ENCODE measurements around the gene EIF4ENIF1. TPM values are rescaled to one million over a fixed set of nuclear protein-coding genes. Genes with fewer than 3 reads are reported as not detected.

EIF4ENIF1 gene
- total and polyA plus RNA-seq, 9 of the 15 experiments (the other 6 are each of a cell fraction or from before 2014, with no cell fraction given), result 2.5 to 24.9 (median 15.8) TPM

DNA sequence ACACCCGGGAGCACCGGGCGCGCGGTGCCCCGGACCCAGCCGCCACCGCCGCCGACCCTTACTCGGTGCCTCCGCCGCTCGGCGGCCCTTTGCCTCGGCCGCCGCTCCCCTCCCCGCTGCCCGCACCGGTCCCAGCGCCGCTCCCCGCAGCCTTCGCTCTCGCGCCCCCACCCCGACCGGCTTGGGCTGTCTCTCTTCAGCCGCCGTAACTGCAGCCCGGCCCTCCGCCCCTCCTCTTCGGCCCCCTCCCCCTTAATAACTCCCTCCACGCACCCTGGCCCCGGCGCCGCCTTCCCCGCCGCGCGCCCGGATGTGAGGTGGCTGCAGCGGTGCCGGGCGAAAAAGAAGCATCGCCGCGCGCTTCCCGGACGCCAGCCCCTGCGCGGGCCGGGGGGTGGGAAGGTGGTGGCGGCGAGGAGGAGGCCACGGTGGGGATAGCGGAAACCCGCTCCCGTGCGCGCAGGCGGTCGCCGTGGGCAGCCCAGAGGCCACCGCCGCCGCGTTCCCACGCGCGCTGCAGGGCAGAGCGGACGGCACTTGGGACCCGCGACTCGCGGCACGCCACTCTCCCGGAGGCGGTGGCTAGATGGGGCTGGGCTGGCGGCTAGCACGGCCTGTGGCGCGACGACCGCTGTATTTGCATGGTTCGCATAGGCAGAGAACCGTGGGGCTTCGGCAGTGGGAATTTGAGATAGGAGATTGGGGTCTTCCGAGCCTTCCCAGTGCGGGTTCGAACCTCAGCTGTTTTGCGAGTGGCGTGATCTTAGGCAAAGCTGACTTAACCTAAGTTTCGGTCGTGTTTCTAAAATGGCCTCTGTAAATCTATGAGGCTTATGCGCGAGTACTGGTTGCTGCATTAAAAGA lies at the start of gene EIF4ENIF1 (continued):
- TF ChIP-seq ZBTB40 (IDR thresholded peaks at IDR 0.05), result no peak
- TF ChIP-seq ZBTB40 (CRISPR knock-in tag; IDR thresholded peaks at IDR 0.05), result no peak
- no peak for TF ChIP-seq BACH1 (tag; IDR thresholded peaks at IDR 0.05)
- no peak for TF ChIP-seq ARHGAP35 (IDR thresholded peaks at IDR 0.05; ENCODE audit: partially characterized antibody)
- TF ChIP-seq BRF2 (IDR thresholded peaks at IDR 0.05; ENCODE audit: borderline replicate concordance, insufficient read depth, insufficient read length), result no peak
- TF ChIP-seq JUN (IDR thresholded peaks at IDR 0.05; ENCODE audit: borderline replicate concordance, low read depth, low read length), result no peak
- no peak for TF ChIP-seq JUN (CRISPR knock-in tag; IDR thresholded peaks at IDR 0.05; ENCODE audit: borderline replicate concordance)
- TF ChIP-seq TRIM25 (IDR thresholded peaks at IDR 0.05; ENCODE audit: borderline replicate concordance), result no peak
- TF ChIP-seq KDM1A (IDR thresholded peaks at IDR 0.05), result no peak; a peak in 1 of 4 replicates
- TF ChIP-seq ZSCAN29 (IDR thresholded peaks at IDR 0.05), result no peak
- TF ChIP-seq KDM2B (CRISPR knock-in tag; IDR thresholded peaks at IDR 0.05), result no peak
- no peak for TF ChIP-seq ZNF76 (CRISPR knock-in tag; IDR thresholded peaks at IDR 0.05; ENCODE audit: borderline replicate concordance)
- no peak for TF ChIP-seq PHF21A (IDR thresholded peaks at IDR 0.05; ENCODE audit: borderline replicate concordance, low read depth)
- no peak for TF ChIP-seq ZBTB5 (IDR thresholded peaks at IDR 0.05)
